Endothelial cell of umbilical vein (primary cell): ENCODE data around the gene HEATR5A.

ENCODE experiments used
- CTCF ChIP-seq, 2 donors: IDR thresholded peaks; 1 replicate in 1 of 2; 2 replicates in 1 of 2; pipeline ENCODE4 v1.5.1; 2011; ENCODE audit warnings: low read length in 2 of 2, mild to moderate bottlenecking in 2 of 2, moderate library complexity in 2 of 2, control low read depth in 1 of 2, inconsistent platforms in 1 of 2, low read depth in 1 of 2; ENCODE audit not compliant: insufficient read depth in 1 of 2; ENCODE audit errors: extremely low read depth in 1 of 2
- MAX ChIP-seq: IDR thresholded peaks from 2 replicates; pipeline ENCODE4 v1.6.1; 2011; ENCODE audit not compliant: insufficient read depth, insufficient read length
- POLR2A ChIP-seq: IDR thresholded peaks from 2 replicates; pipeline ENCODE4 v1.6.1; 2012; ENCODE audit warnings: low read depth, mild to moderate bottlenecking, control low read depth, low read length
- POLR2AphosphoS5 ChIP-seq: IDR thresholded peaks from 2 replicates; pipeline ENCODE4 v1.6.1; 2012; ENCODE audit warnings: low read depth, mild to moderate bottlenecking, control low read depth, low read length, moderate library complexity; ENCODE audit not compliant: insufficient read depth

DNA sequence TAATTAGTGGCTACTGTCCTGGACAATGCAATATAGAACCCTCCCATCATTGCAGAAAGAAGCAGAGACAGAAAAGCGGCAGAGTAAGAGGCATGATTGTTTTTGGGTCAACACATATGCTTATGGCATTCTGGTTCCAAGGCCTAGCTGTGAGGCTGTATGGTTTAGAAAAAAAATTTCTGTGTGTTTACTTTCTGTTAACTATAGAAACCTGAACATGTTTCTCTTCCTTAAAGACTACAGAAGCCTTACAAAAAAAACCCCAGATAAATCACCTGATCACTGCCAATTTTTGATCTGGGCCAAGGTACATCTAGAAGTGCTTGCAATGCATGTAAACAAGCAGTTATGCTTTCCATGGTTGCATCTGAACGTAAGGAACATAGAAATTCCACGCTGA, 112.7 kb downstream of the HEATR5A start:
- TF ChIP-seq CTCF (IDR thresholded peaks at IDR 0.05; ENCODE audit: extremely low read depth in 1 of 2, insufficient read depth in 1 of 2, low read depth in 1 of 2, low read length in 2 of 2) (no peak), POLR2AphosphoS5 (no peak), POLR2A (no peak), MAX (no peak)
